Osteocyte (in vitro differentiated cells): ENCODE measurements around the gene KIF3B. TPM values are rescaled to one million over a fixed set of nuclear protein-coding genes. Genes with fewer than 3 reads are reported as not detected.

ENCODE experiments used
- DNase-seq: peaks from one replicate; pipeline ENCODE4 v3.0.0; 2021; ENCODE audit warnings: mixed read lengths; ENCODE audit not compliant: unreplicated experiment; ENCODE audit errors: extremely low spot score
- H3K27ac Mint-ChIP-seq: one replicate; pipeline ENCODE4 v1.8.0; 2021; ENCODE audit warnings: mild to moderate bottlenecking, mixed read lengths; ENCODE audit not compliant: unreplicated experiment
- H3K27me3 Mint-ChIP-seq: one replicate; pipeline ENCODE4 v1.8.0; 2021; ENCODE audit warnings: mixed read lengths; ENCODE audit not compliant: unreplicated experiment
- H3K36me3 Mint-ChIP-seq: one replicate; pipeline ENCODE4 v1.8.0; 2021; ENCODE audit warnings: mixed read lengths; ENCODE audit not compliant: unreplicated experiment
- H3K4me1 Mint-ChIP-seq: one replicate; pipeline ENCODE4 v1.8.0; 2021; ENCODE audit warnings: mixed read lengths; ENCODE audit not compliant: unreplicated experiment
- H3K4me3 Mint-ChIP-seq: one replicate; pipeline ENCODE4 v1.8.0; 2021; ENCODE audit warnings: mild to moderate bottlenecking, moderate library complexity, mixed read lengths; ENCODE audit not compliant: unreplicated experiment
- H3K9me3 Mint-ChIP-seq: one replicate; pipeline ENCODE4 v1.8.0; 2021; ENCODE audit warnings: mixed read lengths; ENCODE audit not compliant: unreplicated experiment
- CTCF ChIP-seq: fragments of 200-600 bp; sonication (generic); IDR thresholded peaks from 2 replicates; pipeline ENCODE4 v1.5.0; 2021; ENCODE audit warnings: antibody characterized with exemption, mild to moderate bottlenecking, moderate library complexity
- total RNA-seq: library from RNA; stranded (reverse); gene quantifications from 2 replicates; pipeline ENCODE4 v1.2.1, GENCODE V29; 2021

Gene KIF3B
- total RNA-seq, 1 donor from 2014 or later, result 28.8 TPM

- H3K27ac Mint-ChIP-seq, result peak overlapping the region; percentile 99
- H3K36me3 Mint-ChIP-seq, result no peaks in the 10 kb centered on the region
- no peak for DNase-seq
These were observed 79.3 kb downstream of the KIF3B start for GRCh38 chr20:32356622-32357374.

DNA sequence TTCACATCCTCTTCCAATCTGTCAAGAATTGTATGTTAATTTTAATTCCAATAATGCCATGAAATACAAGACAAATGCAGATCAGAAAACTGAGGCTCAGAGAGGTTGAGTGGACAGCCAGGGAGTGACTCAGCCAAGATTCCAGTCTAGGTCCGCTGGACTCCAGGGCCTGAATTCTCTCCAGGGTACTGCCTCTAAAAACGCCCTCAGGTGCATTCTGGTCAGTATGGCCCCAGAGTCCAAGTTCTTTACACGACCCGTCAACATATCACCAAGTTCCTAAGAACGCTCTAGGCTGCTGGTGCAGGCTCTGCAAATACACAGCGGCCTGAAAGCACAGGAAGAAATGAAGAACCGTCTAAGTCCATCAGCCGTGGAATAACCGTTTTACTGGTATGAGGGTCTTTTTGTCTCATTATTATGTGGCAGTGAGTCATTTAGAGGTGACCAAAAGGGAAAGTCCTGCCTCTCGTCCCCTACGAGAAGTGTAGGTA lies 80.0 kb downstream of the KIF3B start:
- H3K4me1 Mint-ChIP-seq, result peaks cover 61% of the 10 kb centered on the region
- peak overlapping the region; percentile 96 for H3K4me3 Mint-ChIP-seq
- no peak for TF ChIP-seq CTCF
- H3K27me3 Mint-ChIP-seq, result no peaks in the 10 kb centered on the region
- no peak for DNase-seq
- H3K9me3 Mint-ChIP-seq, result no peaks in the 10 kb centered on the region
- H3K27ac Mint-ChIP-seq, result peak overlapping the region; percentile 99
- H3K36me3 Mint-ChIP-seq, result no peaks in the 10 kb centered on the region

More at GRCh38 chr20:32356622-32357374, 79.3 kb downstream of the KIF3B start:
- no peaks in the 10 kb centered on the region for H3K27me3 Mint-ChIP-seq
- H3K9me3 Mint-ChIP-seq, result no peaks in the 10 kb centered on the region
- peak overlapping the region; percentile 96 for H3K4me3 Mint-ChIP-seq
- TF ChIP-seq CTCF, result no peak
- H3K4me1 Mint-ChIP-seq, result peaks cover 56% of the 10 kb centered on the region

DNA sequence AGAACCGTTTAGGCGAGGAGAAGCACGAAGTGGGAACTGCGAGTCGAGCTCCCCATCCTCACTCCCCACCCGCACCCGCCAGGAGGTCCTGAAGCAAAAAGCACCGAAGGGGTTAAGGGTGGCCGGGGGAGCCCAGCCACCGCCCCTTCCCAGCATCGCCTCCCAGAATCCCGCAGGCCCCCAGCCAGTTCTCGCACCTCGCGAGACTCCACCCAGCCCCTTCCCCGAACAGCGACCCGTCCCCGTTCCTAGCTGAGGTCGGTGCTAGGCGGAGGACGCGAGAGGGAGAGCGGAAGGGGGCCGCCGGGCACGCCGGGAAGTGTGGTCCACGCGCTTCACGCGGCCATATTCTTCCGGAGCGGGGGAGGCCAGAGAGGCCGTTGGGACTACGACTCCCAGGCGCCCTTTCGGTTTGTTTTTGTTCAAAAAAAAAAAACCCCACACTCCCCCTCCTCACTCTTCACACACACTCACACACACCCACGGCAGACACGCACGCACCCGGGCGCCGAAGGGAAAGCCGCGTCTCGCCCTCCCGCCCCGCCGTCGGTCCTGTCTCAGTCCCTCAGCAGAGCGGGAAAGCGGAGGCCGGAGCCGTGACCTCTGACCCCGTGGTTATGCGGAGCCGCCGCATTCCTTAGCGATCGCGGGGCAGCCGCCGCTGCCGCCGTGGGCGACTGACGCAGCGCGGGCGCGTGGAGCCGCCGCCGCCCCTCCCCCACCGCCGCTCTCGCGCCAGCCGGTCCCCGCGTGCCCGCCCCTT lies 80.6 kb downstream of the KIF3B start, which contains the start of gene ASXL1:
TSS of gene ASXL1 (plus strand) at position 463 of the 763 bp plus-strand sequence. CDS start 445 bp downstream, outside the sequence.
- DNase-seq, result peak; percentile 99
- Mint-ChIP-seq H3K4me3 (peak within 1 kb of the TSS; percentile 96), H3K27me3 (no peaks in the 10 kb centered on the region), H3K4me1 (peaks cover 68% of the 10 kb centered on the region), H3K9me3 (no peaks in the 10 kb centered on the region), H3K27ac (peak within 1 kb of the TSS; percentile 99), H3K36me3 (no peaks in the 10 kb centered on the region)
- no peak for TF ChIP-seq CTCF

- peak overlapping the region; percentile 40 for H3K4me3 Mint-ChIP-seq
- H3K27me3 Mint-ChIP-seq, result no peaks in the 10 kb centered on the region
- H3K9me3 Mint-ChIP-seq, result no peaks in the 10 kb centered on the region
- no peaks in the 10 kb centered on the region for H3K36me3 Mint-ChIP-seq
- TF ChIP-seq CTCF, result no peak
- no peak for DNase-seq
- peaks cover 73% of the 10 kb centered on the region for H3K4me1 Mint-ChIP-seq
- no peak overlapping the region for H3K27ac Mint-ChIP-seq
These were observed 81.1 kb downstream of the KIF3B start for GRCh38 chr20:32358632-32358882.
